HCT116 (cell line): ENCODE measurements around the gene DNMT3A. TPM values are rescaled to one million over a fixed set of nuclear protein-coding genes. Genes with fewer than 3 reads are reported as not detected.

ENCODE experiments used
- ATAC-seq: fragments of 200-7000 bp; cut with Tn5 transposase; 2 replicates; pipeline ENCODE4 v1.9.1; 2020; ENCODE audit warnings: mild to moderate bottlenecking, moderate library complexity
- BruUV-seq: library from RNA; stranded (reverse); fragments of 400-500 nt; replicated peaks from 2 replicates; lab custom pipeline; 2021; lab: Mats Ljungman, UMichigan
- CTCF ChIA-PET: fragments of 300-600 bp; sonication (Branson Sonifier 250); formaldehyde crosslinking; loops from one replicate; lab custom pipeline; 2021; ENCODE audit warnings: antibody characterized with exemption; lab: Charles Lee
- POLR2A ChIA-PET: fragments of 300-600, 350-600 bp; sonication (Branson Sonifier 250); formaldehyde crosslinking; loops from one replicate; lab custom pipeline; 2021; ENCODE audit warnings: antibody characterized with exemption; lab: Charles Lee
- RAD21 ChIA-PET, 2 experiments: fragments of 300-600 bp; sonication (Branson Sonifier 250); formaldehyde crosslinking; loops; one replicate each; lab custom pipeline; 2023; ENCODE audit warnings: low total read pairs in 2 of 2; ENCODE audit not compliant: uncharacterized antibody in 2 of 2, unreplicated experiment in 2 of 2, low non-redundant PET in 1 of 2; lab: Charles Lee
- DNase-seq: peaks from one replicate; pipeline ENCODE4 v3.0.0-alpha.2; 2010; ENCODE audit warnings: low read depth, low spot score
- H2AFZ ChIP-seq: fragments of 200-600 bp; shearing (Covaris generic), sonication (generic); 2 replicates; pipeline ENCODE4 v1.6.1; 2017; ENCODE audit warnings: low read depth, mixed run types, mixed read lengths, antibody characterized with exemption, low read length; ENCODE audit not compliant: poor library complexity, severe bottlenecking
- H3K27ac ChIP-seq: 2 replicates; pipeline ENCODE4 v1.5.1; 2012; ENCODE audit warnings: low read depth, low read length
- H3K27me3 ChIP-seq: fragments of 200-600 bp; sonication (generic); 2 replicates; pipeline ENCODE4 v1.6.1; 2016; ENCODE audit warnings: mixed run types, low read length, mixed read lengths; ENCODE audit not compliant: insufficient read depth
- H3K36me3 ChIP-seq, 2 experiments: fragments of 200-500 bp in 1 of 2; fragments of 200-600 bp in 1 of 2; sonication (Bioruptor generic) in 1 of 2; sonication (generic) in 1 of 2; 2 replicates each; pipeline versions ENCODE4 v1.5.1 to v1.6.1; 2014 to 2016; ENCODE audit warnings: low read length in 2 of 2, inconsistent platforms in 1 of 2, mixed read lengths in 1 of 2, mixed run types in 1 of 2; ENCODE audit not compliant: insufficient read depth in 2 of 2, control insufficient read depth in 1 of 2
- H3K4me1 ChIP-seq, 2 experiments: fragments of 200-600 bp in 1 of 2; sonication (generic) in 1 of 2; 2 replicates each; pipeline versions ENCODE4 v1.5.1 to v1.6.1; 2012 to 2017; ENCODE audit warnings: low read length in 2 of 2, inconsistent platforms in 1 of 2, mild to moderate bottlenecking in 1 of 2, mixed read lengths in 1 of 2, mixed run types in 1 of 2, moderate library complexity in 1 of 2; ENCODE audit not compliant: insufficient read depth in 2 of 2, control insufficient read depth in 1 of 2
- H3K4me2 ChIP-seq: fragments of 200-600 bp; sonication (generic); 2 replicates; pipeline ENCODE4 v1.6.1; 2017; ENCODE audit warnings: mixed run types, low read length, mixed read lengths
- H3K4me3 ChIP-seq, 2 experiments: fragments of 200-600 bp in 1 of 2; sonication (generic) in 1 of 2; replicated peaks in 1 of 2; 2 replicates each; pipeline ENCODE4 v1.5.1; 2011 to 2016; ENCODE audit warnings: low read length in 2 of 2, control low read depth in 1 of 2, low read depth in 1 of 2, mild to moderate bottlenecking in 1 of 2, mixed read lengths in 1 of 2, mixed run types in 1 of 2
- H3K79me2 ChIP-seq: fragments of 200-600 bp; sonication (generic); 2 replicates; pipeline ENCODE4 v1.6.1; 2017; ENCODE audit warnings: mild to moderate bottlenecking, mixed run types, low read length, moderate library complexity, mixed read lengths; ENCODE audit not compliant: insufficient read depth
- H3K9ac ChIP-seq: fragments of 200-600 bp; sonication (generic); 2 replicates; pipeline ENCODE4 v1.6.1; 2016; ENCODE audit warnings: low read length, mixed read lengths
- H3K9me2 ChIP-seq: fragments of 200-600 bp; sonication (generic), shearing (Covaris generic); 2 replicates; pipeline ENCODE4 v1.6.1; 2017; ENCODE audit warnings: mixed run types, mild to moderate bottlenecking, moderate library complexity; ENCODE audit not compliant: insufficient read depth
- H3K9me3 ChIP-seq, 2 experiments: fragments of 200-500 bp in 1 of 2; fragments of 200-600 bp in 1 of 2; sonication (Bioruptor generic) in 1 of 2; sonication (generic) in 1 of 2; 2 replicates each; pipeline ENCODE4 v1.6.1; 2014 to 2017; ENCODE audit warnings: low read length in 2 of 2, mixed read lengths in 2 of 2, inconsistent platforms in 1 of 2, low read depth in 1 of 2, mild to moderate bottlenecking in 1 of 2, mixed run types in 1 of 2, moderate library complexity in 1 of 2; ENCODE audit not compliant: control insufficient read depth in 1 of 2, insufficient read depth in 1 of 2
- H4K20me1 ChIP-seq: fragments of 200-600 bp; sonication (generic), shearing (Covaris generic); 2 replicates; pipeline ENCODE4 v1.6.1; 2017; ENCODE audit warnings: mixed run types, mild to moderate bottlenecking, moderate library complexity; ENCODE audit not compliant: insufficient read depth
- CBX3 ChIP-seq: IDR thresholded peaks from 2 replicates; pipeline ENCODE4 v1.6.1; 2012; ENCODE audit warnings: low read depth
- CEBPB ChIP-seq: IDR thresholded peaks from 2 replicates; pipeline ENCODE4 v1.6.1; 2012; ENCODE audit warnings: low read depth
- EGR1 ChIP-seq: IDR thresholded peaks from 2 replicates; pipeline ENCODE4 v1.6.1; 2012; ENCODE audit warnings: low read depth
- ELF1 ChIP-seq: IDR thresholded peaks from 2 replicates; pipeline ENCODE4 v1.6.1; 2012; ENCODE audit warnings: low read depth, borderline replicate concordance
- SP1 ChIP-seq: IDR thresholded peaks from 2 replicates; pipeline ENCODE4 v1.6.1; 2012; ENCODE audit warnings: low read depth
- SRF ChIP-seq: IDR thresholded peaks from 2 replicates; pipeline ENCODE4 v1.6.1; 2012; ENCODE audit warnings: low read depth
- TCF7L2 ChIP-seq: IDR thresholded peaks from 2 replicates; pipeline ENCODE4 v1.7.0; 2011; ENCODE audit warnings: borderline replicate concordance, inconsistent platforms; ENCODE audit not compliant: insufficient read depth, insufficient read length; ENCODE audit errors: extremely low read depth
- ZNF274 ChIP-seq: fragments of 200-500 bp; sonication (Bioruptor generic); IDR thresholded peaks from 2 replicates; pipeline ENCODE4 v1.6.1; 2014; ENCODE audit warnings: mild to moderate bottlenecking, low read depth, low read length, inconsistent platforms
- intact Hi-C: fragments of 100-400 bp; cut with micrococcal nuclease; formaldehyde crosslinking; loops from 2 replicates; pipeline ENCODE4 v1.10.0; 2022
- total RNA-seq: library from RNA; stranded (reverse); gene quantifications from one replicate; pipeline ENCODE4 v1.2.1, GENCODE V29; 2021; ENCODE audit not compliant: unreplicated experiment
- TF ChIP-seq, protein P1 (sequence below): IDR thresholded peaks from 2 replicates; pipeline ENCODE4 v1.6.1; 2011; ENCODE audit warnings: mild to moderate bottlenecking, low read length, moderate library complexity; ENCODE audit not compliant: insufficient replicate concordance; ENCODE audit errors: extremely low read depth
- TF ChIP-seq, protein P2 (sequence below): IDR thresholded peaks from 2 replicates; pipeline ENCODE4 v1.6.1; 2012; ENCODE audit warnings: low read depth

DNMT3A gene
- total RNA-seq, 1 experiment from 2014 or later = 14.3 TPM

DNA sequence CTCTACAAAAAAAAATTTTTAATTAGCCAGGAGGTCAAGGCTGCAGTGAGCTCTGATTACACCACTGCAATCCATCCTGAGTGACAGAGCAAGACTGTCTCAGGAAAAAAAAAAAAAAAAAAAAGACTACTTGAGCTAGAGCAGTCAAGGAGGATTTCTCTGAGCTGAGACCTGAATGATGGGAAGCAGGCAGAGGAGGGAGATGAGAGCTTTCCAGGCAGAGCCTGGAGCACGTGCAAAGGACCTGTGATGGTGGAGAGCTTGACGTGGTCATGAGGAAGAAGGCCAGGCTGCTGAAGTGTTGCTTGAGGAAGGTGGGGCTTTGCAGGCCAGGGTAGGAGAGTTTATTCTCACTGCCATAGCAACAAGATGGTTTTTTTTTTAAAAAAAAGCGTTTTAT lies 121.4 kb downstream of the DNMT3A start:
- H3K36me3 ChIP-seq = no peaks in the 10 kb centered on the region
- H3K4me1 ChIP-seq = no peaks in the 10 kb centered on the region
- ChIA-PET RAD21 (no interaction called here), POLR2A (no interaction called here), CTCF (interaction anchor here (2.3 kb wide), 1 partner anchor 9 kb away, joined by 8 read pairs; no protein-coding TSS in a partner anchor)
- intact Hi-C loops = no loop called here
- H3K27ac ChIP-seq = no peak overlapping the region
- no peaks in the 10 kb centered on the region for H3K9me3 ChIP-seq
- no peaks in the 10 kb centered on the region for H3K27me3 ChIP-seq
- H3K9me2 ChIP-seq = no peaks in the 10 kb centered on the region
- H3K4me3 ChIP-seq = no peak overlapping the region
- DNase-seq (no peak), ATAC-seq (no peak)
- H4K20me1 ChIP-seq = no peaks in the 10 kb centered on the region
- no peak overlapping the region for H2AFZ ChIP-seq
- no peak overlapping the region for H3K9ac ChIP-seq
- TF ChIP-seq TCF7L2 (no peak), ZNF274 (no peak), CEBPB (no peak), EGR1 (no peak), SP1 (no peak), SRF (no peak), CBX3 (no peak), ELF1 (no peak)
- TF ChIP-seq, protein P1, sequence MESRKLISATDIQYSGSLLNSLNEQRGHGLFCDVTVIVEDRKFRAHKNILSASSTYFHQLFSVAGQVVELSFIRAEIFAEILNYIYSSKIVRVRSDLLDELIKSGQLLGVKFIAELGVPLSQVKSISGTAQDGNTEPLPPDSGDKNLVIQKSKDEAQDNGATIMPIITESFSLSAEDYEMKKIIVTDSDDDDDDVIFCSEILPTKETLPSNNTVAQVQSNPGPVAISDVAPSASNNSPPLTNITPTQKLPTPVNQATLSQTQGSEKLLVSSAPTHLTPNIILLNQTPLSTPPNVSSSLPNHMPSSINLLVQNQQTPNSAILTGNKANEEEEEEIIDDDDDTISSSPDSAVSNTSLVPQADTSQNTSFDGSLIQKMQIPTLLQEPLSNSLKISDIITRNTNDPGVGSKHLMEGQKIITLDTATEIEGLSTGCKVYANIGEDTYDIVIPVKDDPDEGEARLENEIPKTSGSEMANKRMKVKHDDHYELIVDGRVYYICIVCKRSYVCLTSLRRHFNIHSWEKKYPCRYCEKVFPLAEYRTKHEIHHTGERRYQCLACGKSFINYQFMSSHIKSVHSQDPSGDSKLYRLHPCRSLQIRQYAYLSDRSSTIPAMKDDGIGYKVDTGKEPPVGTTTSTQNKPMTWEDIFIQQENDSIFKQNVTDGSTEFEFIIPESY = no peak
- TF ChIP-seq, protein P2, sequence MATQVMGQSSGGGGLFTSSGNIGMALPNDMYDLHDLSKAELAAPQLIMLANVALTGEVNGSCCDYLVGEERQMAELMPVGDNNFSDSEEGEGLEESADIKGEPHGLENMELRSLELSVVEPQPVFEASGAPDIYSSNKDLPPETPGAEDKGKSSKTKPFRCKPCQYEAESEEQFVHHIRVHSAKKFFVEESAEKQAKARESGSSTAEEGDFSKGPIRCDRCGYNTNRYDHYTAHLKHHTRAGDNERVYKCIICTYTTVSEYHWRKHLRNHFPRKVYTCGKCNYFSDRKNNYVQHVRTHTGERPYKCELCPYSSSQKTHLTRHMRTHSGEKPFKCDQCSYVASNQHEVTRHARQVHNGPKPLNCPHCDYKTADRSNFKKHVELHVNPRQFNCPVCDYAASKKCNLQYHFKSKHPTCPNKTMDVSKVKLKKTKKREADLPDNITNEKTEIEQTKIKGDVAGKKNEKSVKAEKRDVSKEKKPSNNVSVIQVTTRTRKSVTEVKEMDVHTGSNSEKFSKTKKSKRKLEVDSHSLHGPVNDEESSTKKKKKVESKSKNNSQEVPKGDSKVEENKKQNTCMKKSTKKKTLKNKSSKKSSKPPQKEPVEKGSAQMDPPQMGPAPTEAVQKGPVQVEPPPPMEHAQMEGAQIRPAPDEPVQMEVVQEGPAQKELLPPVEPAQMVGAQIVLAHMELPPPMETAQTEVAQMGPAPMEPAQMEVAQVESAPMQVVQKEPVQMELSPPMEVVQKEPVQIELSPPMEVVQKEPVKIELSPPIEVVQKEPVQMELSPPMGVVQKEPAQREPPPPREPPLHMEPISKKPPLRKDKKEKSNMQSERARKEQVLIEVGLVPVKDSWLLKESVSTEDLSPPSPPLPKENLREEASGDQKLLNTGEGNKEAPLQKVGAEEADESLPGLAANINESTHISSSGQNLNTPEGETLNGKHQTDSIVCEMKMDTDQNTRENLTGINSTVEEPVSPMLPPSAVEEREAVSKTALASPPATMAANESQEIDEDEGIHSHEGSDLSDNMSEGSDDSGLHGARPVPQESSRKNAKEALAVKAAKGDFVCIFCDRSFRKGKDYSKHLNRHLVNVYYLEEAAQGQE = no peak
- no TSS peak for BruUV-seq
- H3K79me2 ChIP-seq = no peaks in the 10 kb centered on the region
- no peak overlapping the region for H3K4me2 ChIP-seq
